Parathyroid adenoma (tissue), 2 donors: ENCODE results near the gene DDAH1.

Experiments used
- H2AFZ ChIP-seq: fragments of 300-600 bp; sonication (generic); one replicate; pipeline ENCODE4 v1.7.0; 2017; ENCODE audit warnings: antibody characterized with exemption, mild to moderate bottlenecking
- H3K27ac ChIP-seq: fragments of 300-600 bp; sonication (generic); one replicate; pipeline ENCODE4 v1.7.0; 2017
- H3K27me3 ChIP-seq: fragments of 300-600 bp; sonication (generic); one replicate; pipeline ENCODE4 v1.7.0; 2017; ENCODE audit warnings: low read length; ENCODE audit not compliant: control insufficient read depth, insufficient read depth
- H3K36me3 ChIP-seq: fragments of 300-600 bp; sonication (generic); one replicate; pipeline ENCODE4 v1.7.0; 2017; ENCODE audit warnings: low read length; ENCODE audit not compliant: control insufficient read depth, insufficient read depth
- H3K4me1 ChIP-seq: fragments of 300-600 bp; sonication (generic); one replicate; pipeline ENCODE4 v1.7.0; 2017; ENCODE audit warnings: control low read depth
- H3K4me2 ChIP-seq: fragments of 300-600 bp; sonication (generic); one replicate; pipeline ENCODE4 v1.7.0; 2017; ENCODE audit warnings: low read length
- H3K4me3 ChIP-seq: fragments of 300-600 bp; sonication (generic); one replicate; pipeline ENCODE4 v1.7.0; 2017; ENCODE audit warnings: low read depth, low read length
- H3K79me2 ChIP-seq: fragments of 300-600 bp; sonication (generic); one replicate; pipeline ENCODE4 v1.7.0; 2017; ENCODE audit warnings: control low read depth
- H3K9ac ChIP-seq: fragments of 300-600 bp; sonication (generic); one replicate; pipeline ENCODE4 v1.7.0; 2017; ENCODE audit warnings: mild to moderate bottlenecking
- H3K9me3 ChIP-seq: fragments of 300-600 bp; sonication (generic); one replicate; pipeline ENCODE4 v1.7.0; 2017; ENCODE audit warnings: low read length; ENCODE audit not compliant: control insufficient read depth
- CTCF ChIP-seq: fragments of 300-600 bp; sonication (generic); IDR thresholded peaks from one replicate; pipeline ENCODE4 v1.7.0; 2017; ENCODE audit warnings: antibody characterized with exemption, mild to moderate bottlenecking
- donor health status: primary hyperparathyroidism.

Gene DDAH1

GRCh38 chr1:85275701-85276214 is 189.2 kb downstream of the DDAH1 start:
- H2AFZ ChIP-seq, result peak overlapping the region; percentile 96
- no peaks in the 10 kb centered on the region for H3K9me3 ChIP-seq
- peak overlapping the region; percentile 35 for H3K9ac ChIP-seq
- H3K4me2 ChIP-seq, result peak overlapping the region; percentile 95
- H3K27me3 ChIP-seq, result no peaks in the 10 kb centered on the region
- H3K79me2 ChIP-seq, result peaks cover 3% of the 10 kb centered on the region
- peak overlapping the region; percentile 94 for H3K4me3 ChIP-seq
- no peak for TF ChIP-seq CTCF
- no peaks in the 10 kb centered on the region for H3K36me3 ChIP-seq
- peak overlapping the region; percentile 92 for H3K27ac ChIP-seq
- peaks cover 5% of the 10 kb centered on the region for H3K4me1 ChIP-seq

- Histone ChIP-seq H3K4me2 (peak overlapping the region; percentile 95), H2AFZ (no peak overlapping the region), H3K4me3 (peak overlapping the region; percentile 94), H3K36me3 (no peaks in the 10 kb centered on the region), H3K27ac (no peak overlapping the region), H3K4me1 (peaks cover 5% of the 10 kb centered on the region), H3K9ac (no peak overlapping the region), H3K27me3 (no peaks in the 10 kb centered on the region), H3K79me2 (peaks cover 3% of the 10 kb centered on the region), H3K9me3 (no peaks in the 10 kb centered on the region)
- no peak for TF ChIP-seq CTCF
Observed at GRCh38 chr1:85274969-85275453, 189.9 kb downstream of the DDAH1 start.

- peaks cover 5% of the 10 kb centered on the region for H3K4me1 ChIP-seq
- no peak for TF ChIP-seq CTCF
- no peak overlapping the region for H2AFZ ChIP-seq
- no peak overlapping the region for H3K4me2 ChIP-seq
- no peak overlapping the region for H3K27ac ChIP-seq
- no peak overlapping the region for H3K9ac ChIP-seq
- no peak overlapping the region for H3K4me3 ChIP-seq
- H3K79me2 ChIP-seq, result peaks cover 3% of the 10 kb centered on the region
- H3K36me3 ChIP-seq, result no peaks in the 10 kb centered on the region
- no peaks in the 10 kb centered on the region for H3K9me3 ChIP-seq
- H3K27me3 ChIP-seq, result no peaks in the 10 kb centered on the region
Observed at GRCh38 chr1:85273397-85273796, 191.6 kb downstream of the DDAH1 start.

- Histone ChIP-seq H3K79me2 (peaks cover 3% of the 10 kb centered on the region), H3K27me3 (no peaks in the 10 kb centered on the region), H2AFZ (no peak overlapping the region), H3K9me3 (no peaks in the 10 kb centered on the region), H3K4me2 (no peak overlapping the region), H3K9ac (no peak overlapping the region), H3K4me3 (no peak overlapping the region), H3K36me3 (no peaks in the 10 kb centered on the region), H3K27ac (no peak overlapping the region), H3K4me1 (no peaks in the 10 kb centered on the region)
- TF ChIP-seq CTCF, result no peak
Observed at GRCh38 chr1:85268801-85269585, 196.0 kb downstream of the DDAH1 start.
